ENCODE results near the gene GNMT.
A peak's percentile ranks its signal among the peaks of the same experiment; 100 is the strongest.

- TF ChIP-seq RAD21 (IDR thresholded peaks at IDR 0.05 in 1 of 2, conservative IDR thresholded peaks at IDR 0.05 in 1 of 2; ENCODE audit: low read depth in 2 of 2, low read length in 2 of 2), result peak; percentile 10 to 30; a peak in 2 of 4 replicates
- TF ChIP-seq CTCF (IDR thresholded peaks at IDR 0.05; ENCODE audit: control extremely low read depth in 1 of 3, insufficient read depth in 1 of 3, low read depth in 1 of 3, low read length in 3 of 3), result peak in 2 of 3 experiments; percentile 41 to 43; a peak in 3 of 4 replicates
- TF ChIP-seq EGR1 (IDR thresholded peaks at IDR 0.05; ENCODE audit: borderline replicate concordance, low read depth, low read length), result no peak
- no peak for TF ChIP-seq YY1 (IDR thresholded peaks at IDR 0.05; ENCODE audit: low read depth, low read length)
- TF ChIP-seq POLR2A (IDR thresholded peaks at IDR 0.05; ENCODE audit: control extremely low read depth in 1 of 2, low read depth in 2 of 2, low read length in 2 of 2), result no peak
- TF ChIP-seq CHD2 (IDR thresholded peaks at IDR 0.05; ENCODE audit: low read length), result no peak
- no peak for TF ChIP-seq KDM5A (IDR thresholded peaks at IDR 0.05; ENCODE audit: low read length)
Observed at GRCh38 chr6:43011207-43011606, 50.7 kb downstream of the GNMT start.

Data from H1 (cell line).